Left lung (tissue), 10 donors: ENCODE results near the gene TTC8. TPM values are rescaled to one million over a fixed set of nuclear protein-coding genes. Genes with fewer than 3 reads are reported as not detected.
"Not testable (repeated sequence)": the region's sequence is repeated elsewhere in the genome, so short reads cannot be mapped to it uniquely, and the experiment has no call there.

Source experiments
- ATAC-seq: fragments of 200-7000 bp; cut with Tn5 transposase; one replicate; pipeline ENCODE4 v1.9.1; 2020; ENCODE audit warnings: moderate library complexity
- DNase-seq, 4 donors: peaks; one replicate each; pipeline ENCODE4 v3.0.0-alpha.2; 2013 to 2020
- H3K27ac ChIP-seq, 2 donors: fragments of 200-600 bp; sonication (generic) in 1 of 2; one replicate each; pipeline versions ENCODE4 v1.5.0 to v1.8.0; 2020 to 2021
- H3K27me3 ChIP-seq, 2 donors: fragments of 200-600 bp; sonication (generic) in 1 of 2; one replicate each; pipeline versions ENCODE4 v1.5.0 to v1.8.0; 2020 to 2021
- H3K36me3 ChIP-seq, 2 donors: fragments of 200-600 bp; sonication (generic) in 1 of 2; one replicate each; pipeline versions ENCODE4 v1.5.0 to v1.8.0; 2020 to 2021
- H3K4me1 ChIP-seq, 2 donors: fragments of 200-600 bp; one replicate each; pipeline ENCODE4 v1.8.0; 2021
- H3K4me3 ChIP-seq, 2 donors: fragments of 200-600 bp; sonication (generic) in 1 of 2; one replicate each; pipeline versions ENCODE4 v1.5.0 to v1.8.0; 2020 to 2021; ENCODE audit warnings: mild to moderate bottlenecking in 1 of 2
- H3K9me3 ChIP-seq, 2 donors: fragments of 200-600 bp; sonication (generic) in 1 of 2; one replicate each; pipeline versions ENCODE4 v1.5.0 to v1.8.0; 2020 to 2021
- intact Hi-C, 2 donors: fragments of 100-400 bp; cut with DNase I; formaldehyde crosslinking; loops; one replicate each; pipeline versions ENCODE4 v1.11.2 to v1.14.2; 2022
- polyA plus RNA-seq, 6 donors: library from polyadenylated mRNA; unstranded; fragments of 120-200 nt; gene quantifications; one replicate each; pipeline ENCODE4 v1.2.1, GENCODE V29; 2013; ENCODE audit not compliant: insufficient read length in 6 of 6
- total RNA-seq, 2 donors: library from RNA; stranded (reverse); fragmentation: NEBNext Ultra II Directional; extraction: Animal tissue kit (Norgen Biotek cat#: 25700); gene quantifications; one replicate each; pipeline ENCODE4 v1.2.1, GENCODE V29; 2021
- TF ChIP-seq, protein P1 (sequence below), 2 donors: fragments of 200-600 bp; sonication (generic) in 1 of 2; IDR thresholded peaks; one replicate each; pipeline versions ENCODE4 v1.5.0 to v1.8.0; 2021; ENCODE audit warnings: antibody characterized with exemption in 2 of 2
- donor health status: DM: no; HTN: yes; CAD: no.
- donor health status: DM: no; HTN: no; CAD: no.

TTC8 gene
- total and polyA plus RNA-seq, 8 donors: 17.3 to 45.9 (median 38.8) TPM

DNA sequence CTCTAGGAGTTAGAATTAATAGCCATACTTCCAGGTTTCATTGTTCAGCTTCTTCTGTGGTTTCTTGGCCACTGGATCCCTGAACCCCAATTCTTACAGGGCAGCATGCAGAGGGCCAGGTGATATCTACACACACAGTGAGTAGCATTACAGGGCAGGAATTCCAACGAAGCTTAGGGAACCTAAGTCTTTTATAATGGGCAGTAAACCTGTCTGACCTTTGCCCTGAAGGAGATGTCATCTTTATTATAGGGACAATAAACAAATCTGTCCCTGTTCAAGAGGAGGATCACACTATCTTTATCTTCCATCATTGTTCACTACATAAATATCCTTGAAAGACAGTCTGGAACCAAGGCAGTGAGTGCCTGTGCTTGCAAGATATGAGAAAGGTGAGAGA lies 20.0 kb upstream of the TTC8 start:
- no peak for ATAC-seq
- H3K9me3 ChIP-seq: peaks cover 0 to 13% of the 10 kb centered on the region in 2 donors
- H3K4me1 ChIP-seq: no peaks in the 10 kb centered on the region
- no peak overlapping the region for H3K4me3 ChIP-seq
- intact Hi-C loops: no loop called here
- H3K27me3 ChIP-seq: no peaks in the 10 kb centered on the region
- no peak for DNase-seq
- H3K27ac ChIP-seq: no peak overlapping the region
- H3K36me3 ChIP-seq: no peaks in the 10 kb centered on the region
- TF ChIP-seq, protein P1, sequence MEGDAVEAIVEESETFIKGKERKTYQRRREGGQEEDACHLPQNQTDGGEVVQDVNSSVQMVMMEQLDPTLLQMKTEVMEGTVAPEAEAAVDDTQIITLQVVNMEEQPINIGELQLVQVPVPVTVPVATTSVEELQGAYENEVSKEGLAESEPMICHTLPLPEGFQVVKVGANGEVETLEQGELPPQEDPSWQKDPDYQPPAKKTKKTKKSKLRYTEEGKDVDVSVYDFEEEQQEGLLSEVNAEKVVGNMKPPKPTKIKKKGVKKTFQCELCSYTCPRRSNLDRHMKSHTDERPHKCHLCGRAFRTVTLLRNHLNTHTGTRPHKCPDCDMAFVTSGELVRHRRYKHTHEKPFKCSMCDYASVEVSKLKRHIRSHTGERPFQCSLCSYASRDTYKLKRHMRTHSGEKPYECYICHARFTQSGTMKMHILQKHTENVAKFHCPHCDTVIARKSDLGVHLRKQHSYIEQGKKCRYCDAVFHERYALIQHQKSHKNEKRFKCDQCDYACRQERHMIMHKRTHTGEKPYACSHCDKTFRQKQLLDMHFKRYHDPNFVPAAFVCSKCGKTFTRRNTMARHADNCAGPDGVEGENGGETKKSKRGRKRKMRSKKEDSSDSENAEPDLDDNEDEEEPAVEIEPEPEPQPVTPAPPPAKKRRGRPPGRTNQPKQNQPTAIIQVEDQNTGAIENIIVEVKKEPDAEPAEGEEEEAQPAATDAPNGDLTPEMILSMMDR (IDR thresholded peaks at IDR 0.05): no peak

DNA sequence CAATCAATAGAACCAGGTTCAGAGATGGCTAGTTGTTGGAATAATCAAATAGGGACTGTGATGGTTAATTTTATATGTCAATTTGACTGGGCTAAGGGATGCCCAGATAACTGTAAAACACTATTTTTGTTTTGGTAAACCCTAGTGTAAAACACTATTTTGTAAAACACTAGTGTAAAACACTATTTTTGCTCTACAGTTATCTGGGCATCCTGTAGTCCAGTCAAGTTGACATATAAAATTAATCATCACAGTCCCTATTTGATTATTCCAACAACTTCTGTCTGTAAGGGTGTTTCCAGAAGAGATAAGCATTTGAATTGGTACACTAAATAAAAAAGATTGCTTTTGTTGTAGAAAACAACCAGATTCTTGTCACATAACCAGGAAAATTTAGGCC lies 16.1 kb upstream of the TTC8 start:
- intact Hi-C loops: no loop called here
- Histone ChIP-seq H3K36me3 (no peaks in the 10 kb centered on the region), H3K9me3 (peaks cover 0 to 17% of the 10 kb centered on the region in 2 donors), H3K4me3 (no peak overlapping the region), H3K4me1 (no peaks in the 10 kb centered on the region), H3K27ac (no peak overlapping the region), H3K27me3 (no peaks in the 10 kb centered on the region)
- ATAC-seq: no peak
- TF ChIP-seq, protein P1 (IDR thresholded peaks at IDR 0.05): no peak
- no peak for DNase-seq

DNA sequence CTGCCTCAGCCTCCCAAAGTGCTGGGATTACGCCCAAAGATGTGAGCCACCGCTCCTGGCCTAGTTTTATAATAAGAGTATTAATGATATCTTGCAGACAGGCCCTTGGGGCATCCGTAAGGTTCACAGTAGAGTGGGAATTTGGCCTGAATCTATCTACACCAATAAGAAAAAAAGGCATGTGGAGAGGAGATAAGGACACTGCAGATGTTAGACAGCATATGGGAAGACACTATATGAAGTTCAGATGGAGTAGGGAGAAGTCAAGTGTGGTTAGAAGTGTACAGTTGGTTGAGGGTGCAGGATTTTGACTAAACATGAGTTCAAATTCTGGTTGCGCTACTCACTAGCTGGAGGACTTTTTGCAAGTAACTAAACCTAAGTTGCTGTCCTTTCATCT lies 8.5 kb upstream of the TTC8 start:
- TF ChIP-seq, protein P1 (IDR thresholded peaks at IDR 0.05): no peak
- no peak for ATAC-seq
- intact Hi-C loops: no loop called here

DNA sequence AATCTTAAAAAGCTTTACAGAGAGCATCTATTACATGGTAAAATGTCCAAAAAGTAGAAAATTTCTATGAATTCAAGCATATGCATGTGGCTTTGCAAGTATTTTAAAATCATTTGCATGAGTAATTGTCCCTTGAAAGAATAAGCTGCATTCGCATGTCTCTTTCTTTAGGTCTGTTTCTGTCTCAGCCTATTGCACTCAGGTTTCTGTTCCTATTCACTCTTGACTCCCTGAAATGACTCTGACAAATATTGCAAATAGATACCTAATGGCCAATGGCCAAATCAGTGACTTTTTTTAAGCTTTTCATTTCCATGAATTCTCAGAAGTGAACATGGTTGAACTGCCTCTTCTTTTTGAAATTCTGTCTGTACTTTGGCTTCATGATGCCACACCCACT lies 6.4 kb upstream of the TTC8 start:
- H3K9me3 ChIP-seq: no peaks in the 10 kb centered on the region
- DNase-seq (no peak), ATAC-seq (no peak)
- intact Hi-C loops: no loop called here
- TF ChIP-seq, protein P1 (IDR thresholded peaks at IDR 0.05): no peak
- no peak overlapping the region for H3K4me3 ChIP-seq
- no peaks in the 10 kb centered on the region for H3K36me3 ChIP-seq
- H3K27ac ChIP-seq: no peak overlapping the region
- no peaks in the 10 kb centered on the region for H3K27me3 ChIP-seq
- no peaks in the 10 kb centered on the region for H3K4me1 ChIP-seq

More for the DNA sequence above, 8.5 kb upstream of the TTC8 start:
- no peaks in the 10 kb centered on the region for H3K27me3 ChIP-seq
- H3K36me3 ChIP-seq: no peaks in the 10 kb centered on the region
- DNase-seq: no peak
- no peak overlapping the region for H3K27ac ChIP-seq
- H3K4me3 ChIP-seq: no peak overlapping the region
- H3K4me1 ChIP-seq: no peaks in the 10 kb centered on the region
- H3K9me3 ChIP-seq: no peaks in the 10 kb centered on the region

DNA sequence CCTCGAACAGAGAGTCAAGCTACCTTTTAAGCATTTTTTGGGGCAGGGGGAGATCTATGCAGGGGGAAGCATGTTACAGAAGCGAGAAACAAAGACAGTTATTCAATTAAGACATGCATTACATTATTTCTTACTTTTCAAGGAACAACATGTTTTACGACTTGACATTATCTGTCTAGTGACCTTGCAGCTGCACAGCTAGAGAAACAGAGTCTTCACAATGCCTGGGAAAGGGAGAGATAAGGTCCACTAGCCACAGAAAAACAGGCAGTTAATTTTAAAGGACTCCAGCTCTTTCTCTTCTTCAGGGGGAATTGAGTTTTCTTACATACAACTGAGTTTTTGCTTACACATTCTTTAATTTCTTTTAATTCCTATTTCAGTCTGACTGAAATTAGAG lies 4.8 kb upstream of the TTC8 start:
- intact Hi-C loops, DNase-seq: not testable (repeated sequence)

DNA sequence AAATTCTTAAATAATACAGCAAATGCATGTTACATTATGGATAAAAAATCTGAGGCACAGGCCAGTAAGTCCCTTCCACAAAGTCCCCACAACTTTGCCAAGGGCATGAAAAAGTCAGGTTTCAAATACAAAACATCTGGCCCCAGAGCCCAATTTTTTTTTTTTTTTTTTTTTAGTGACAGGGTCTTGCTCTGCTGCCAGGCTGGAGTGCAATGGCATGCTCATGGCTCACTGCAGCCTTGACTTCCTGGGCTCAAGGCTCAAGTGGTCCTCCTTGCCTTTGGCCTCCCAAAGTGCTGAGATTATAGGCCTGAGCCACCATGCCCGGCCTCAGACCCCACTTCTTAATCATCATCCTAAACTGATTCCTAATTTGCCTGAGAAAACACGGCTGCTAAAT lies 3.1 kb upstream of the TTC8 start:
- no peak for ATAC-seq
- DNase-seq: no peak
- Histone ChIP-seq H3K36me3 (no peaks in the 10 kb centered on the region), H3K9me3 (no peaks in the 10 kb centered on the region), H3K4me3 (no peak overlapping the region), H3K27ac (no peak overlapping the region), H3K27me3 (no peaks in the 10 kb centered on the region), H3K4me1 (peaks cover 4 to 7% of the 10 kb centered on the region in 2 donors)
- intact Hi-C loops: no loop called here
- TF ChIP-seq, protein P1 (IDR thresholded peaks at IDR 0.05): no peak

More for the DNA sequence above, 4.8 kb upstream of the TTC8 start:
- ATAC-seq, H3K4me1 ChIP-seq, H3K36me3 ChIP-seq, H3K27ac ChIP-seq, H3K27me3 ChIP-seq, H3K4me3 ChIP-seq, H3K9me3 ChIP-seq: not testable (repeated sequence)
